GM19455 (cell line): ENCODE data around the gene ADGRG2.
"Not testable (repeated sequence)": the region's sequence is repeated elsewhere in the genome, so short reads cannot be mapped to it uniquely, and the experiment has no call there.

Experiments used
- ATAC-seq: cut with Tn5 transposase; IDR thresholded peaks from one replicate; pipeline ENCODE4 v1.9.1; 2021; ENCODE audit not compliant: unreplicated experiment

Gene ADGRG2

DNA sequence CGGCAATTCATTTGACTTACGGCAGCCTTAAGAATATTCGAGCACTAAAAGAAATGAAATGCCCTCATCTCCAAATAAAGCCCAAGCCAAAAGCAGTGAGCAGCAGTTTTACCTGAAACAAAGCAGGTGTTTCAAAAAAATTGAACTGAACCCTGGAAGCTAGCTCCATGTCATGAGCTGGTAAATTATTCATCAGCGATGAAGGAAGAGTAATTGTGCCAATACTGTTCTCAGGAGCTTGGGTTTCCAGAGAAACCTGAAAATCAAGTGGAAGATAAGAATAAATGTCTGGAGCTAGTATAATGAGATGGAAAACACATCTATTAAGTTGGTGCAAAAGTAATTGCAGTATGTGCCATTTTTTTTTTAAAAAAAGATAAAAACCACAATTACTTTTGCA lies 114.4 kb downstream of the ADGRG2 start:
- no peak for ATAC-seq

DNA sequence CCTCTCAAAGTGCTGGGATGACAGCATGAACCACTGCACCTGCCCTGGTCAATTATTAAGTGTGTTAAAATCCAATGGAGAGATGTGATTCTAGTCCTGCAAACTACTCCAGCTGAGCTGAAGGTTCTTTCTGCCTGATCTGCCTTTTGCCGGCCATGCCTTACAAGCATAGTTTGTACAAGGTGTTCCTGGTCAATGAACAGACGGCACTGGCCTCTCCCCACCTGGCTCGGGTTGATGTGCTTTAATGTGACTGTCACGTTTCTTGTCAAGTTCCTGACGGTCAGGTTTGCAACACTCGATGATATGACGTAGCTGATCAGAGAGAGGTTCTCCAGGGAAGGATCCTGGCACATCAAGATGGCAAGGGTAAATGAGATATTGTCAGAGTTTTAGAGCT lies 115.3 kb downstream of the ADGRG2 start:
- no peak for ATAC-seq

DNA sequence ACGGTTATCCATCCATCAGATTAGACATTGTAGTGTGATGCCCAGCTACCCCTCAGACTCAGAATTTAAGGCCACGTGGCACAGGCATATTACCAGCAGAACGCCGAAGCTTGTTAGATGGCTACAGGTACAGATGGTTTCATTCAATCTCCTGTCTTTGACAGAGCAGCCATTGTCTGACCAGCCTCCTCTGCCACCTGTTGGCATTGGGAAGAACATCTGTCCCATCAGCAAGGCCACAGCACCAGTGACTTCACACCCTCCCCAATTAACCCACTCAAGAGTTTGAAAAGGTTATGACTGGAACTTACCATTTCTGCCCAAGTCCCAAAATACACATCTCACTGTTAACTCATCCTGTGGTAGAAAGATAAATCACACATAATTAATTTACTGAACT lies 116.4 kb downstream of the ADGRG2 start:
- ATAC-seq, result no peak

DNA sequence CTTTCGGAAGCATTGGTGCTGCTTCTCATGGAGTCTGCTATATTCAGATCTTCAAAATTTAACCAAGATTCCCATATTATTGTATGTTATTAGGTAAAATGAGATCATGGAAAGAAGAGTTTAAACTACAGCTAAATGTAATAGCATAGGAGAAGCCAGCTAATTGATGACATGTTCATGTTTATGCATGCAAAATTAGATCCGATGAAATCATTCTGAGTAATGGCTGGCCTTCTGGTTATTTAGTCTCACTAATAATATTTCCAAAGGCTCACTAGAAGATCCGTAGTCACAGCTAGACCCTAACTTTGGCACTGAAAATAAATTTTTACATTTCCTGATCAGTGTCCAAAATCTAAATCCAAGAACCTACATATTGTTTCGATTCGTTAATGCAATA lies 118.5 kb downstream of the ADGRG2 start:
- ATAC-seq, result no peak

DNA sequence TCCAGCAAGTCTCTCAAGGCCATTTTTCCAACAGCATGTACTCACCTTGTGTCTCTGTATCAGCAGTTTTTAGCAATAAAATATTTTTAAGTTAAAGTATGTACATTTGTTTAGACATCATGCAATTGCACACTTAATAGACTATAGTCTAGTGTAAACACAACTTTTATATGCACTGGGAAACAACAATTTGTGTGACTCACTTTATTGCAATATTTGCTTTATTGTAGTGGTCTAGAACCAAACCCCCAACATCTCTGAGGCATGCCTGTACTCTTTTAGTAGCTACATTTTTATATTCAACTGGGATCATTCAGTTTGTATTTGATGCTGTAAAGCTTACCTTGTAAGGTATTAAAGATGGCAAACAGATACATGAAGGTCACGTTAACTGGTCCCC lies 123.6 kb downstream of the ADGRG2 start:
- no peak for ATAC-seq

DNA sequence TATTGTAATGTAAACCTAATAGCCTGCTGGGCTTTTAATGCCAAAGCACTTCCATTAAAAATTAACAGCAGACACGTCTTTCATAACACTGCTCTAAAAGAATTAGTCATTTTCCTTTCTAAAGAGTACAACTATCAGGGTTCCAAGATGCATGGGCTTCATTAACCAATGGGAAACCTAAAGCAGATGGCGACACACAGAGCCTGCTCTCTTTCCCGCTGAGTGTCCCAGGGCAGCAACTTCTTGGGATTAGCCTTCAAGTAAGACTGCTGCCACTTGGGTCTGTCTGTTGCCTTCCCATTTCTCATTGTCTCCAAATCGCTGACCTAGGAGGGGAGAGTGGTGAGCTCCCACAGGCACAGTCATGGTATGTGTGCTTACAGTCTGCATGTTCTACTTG lies 124.4 kb downstream of the ADGRG2 start:
- no peak for ATAC-seq

DNA sequence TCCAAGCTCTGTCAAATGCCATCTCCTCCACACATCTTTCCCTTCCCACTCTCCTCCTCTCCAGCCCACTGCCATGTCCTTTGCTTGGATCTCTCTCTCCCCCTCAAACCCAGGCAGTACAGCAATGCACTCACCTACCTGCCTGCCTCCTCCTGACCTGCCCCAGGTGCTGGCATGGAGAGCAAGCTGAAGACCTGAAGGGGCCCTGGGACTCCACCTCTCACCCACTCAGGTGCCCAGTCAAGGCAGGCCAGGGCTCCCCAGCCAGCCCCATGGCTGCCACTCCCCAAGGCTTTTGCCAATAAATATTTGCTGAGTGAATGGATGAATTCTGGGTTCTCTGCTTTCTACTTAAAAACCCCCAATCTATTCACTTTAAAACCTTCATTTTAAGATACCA lies 125.7 kb downstream of the ADGRG2 start:
- no peak for ATAC-seq

DNA sequence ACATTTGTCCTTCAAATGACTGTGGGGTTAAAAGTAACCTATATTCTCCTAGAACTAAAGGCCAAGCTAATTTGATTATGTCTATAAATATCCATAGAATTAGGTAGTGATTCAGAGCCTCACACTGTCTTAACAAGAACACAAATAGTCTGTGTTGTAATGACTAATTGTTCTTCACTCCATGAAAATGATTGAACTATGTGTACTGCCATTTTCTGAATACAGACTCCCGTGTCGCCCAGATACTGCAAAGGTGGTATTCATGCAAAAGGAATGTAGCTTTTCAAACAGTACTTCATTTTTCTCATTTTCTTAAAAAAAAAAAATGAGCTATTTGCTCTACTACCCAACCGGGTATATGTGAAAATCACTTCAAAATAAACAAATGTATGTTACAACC lies 127.0 kb downstream of the ADGRG2 start:
- ATAC-seq, result no peak

DNA sequence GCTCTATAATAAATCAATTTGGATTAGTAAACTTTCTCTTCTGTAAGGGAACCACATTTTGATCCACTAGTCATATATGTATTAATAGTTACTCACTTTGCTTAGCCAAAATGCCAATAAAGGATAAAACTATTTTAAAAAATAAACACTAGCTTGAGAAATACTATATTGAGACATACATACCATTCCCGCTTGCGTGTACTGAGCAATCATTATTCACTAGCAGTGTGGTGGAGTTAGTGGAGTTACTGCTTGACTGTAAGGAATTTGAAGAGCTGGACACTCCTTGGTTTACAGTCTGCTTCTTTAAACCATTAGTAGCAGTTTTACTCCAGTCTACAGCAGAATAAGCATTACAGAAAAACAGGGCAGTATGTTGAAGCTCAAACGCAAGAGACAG lies 127.6 kb downstream of the ADGRG2 start:
- no peak for ATAC-seq

DNA sequence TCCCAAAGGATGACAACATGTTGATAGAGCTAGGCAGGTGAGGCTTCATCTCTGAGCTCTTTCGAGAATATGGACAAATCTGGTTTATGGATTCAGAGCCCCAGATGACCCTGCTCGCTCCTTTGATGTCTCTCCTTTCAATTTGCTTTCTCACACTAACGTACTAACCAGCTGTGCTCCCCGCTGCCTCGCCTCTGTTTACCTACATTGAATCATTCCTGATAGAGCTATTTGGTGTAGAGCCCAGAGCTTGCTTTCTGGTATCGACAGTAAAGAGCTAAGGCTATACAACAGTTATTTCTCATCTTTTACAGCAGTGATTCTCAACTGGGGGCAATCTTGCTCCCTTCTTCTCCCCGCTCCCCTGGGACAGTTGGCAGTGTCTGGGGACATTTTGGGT lies 129.4 kb downstream of the ADGRG2 start:
- no peak for ATAC-seq

DNA sequence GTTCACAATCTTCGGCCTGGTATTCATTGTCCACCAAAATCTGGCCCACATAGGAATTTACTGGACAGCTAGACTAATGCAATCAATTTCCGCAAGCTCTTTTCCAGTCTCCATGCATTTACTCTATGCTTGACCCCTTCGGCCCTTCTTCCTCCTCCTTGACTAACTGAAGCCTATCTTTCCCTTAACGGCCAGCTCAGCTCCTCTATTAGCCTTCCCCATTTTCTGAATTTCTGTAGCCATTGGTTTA lies 137.2 kb downstream of the ADGRG2 start:
- no peak for ATAC-seq

DNA sequence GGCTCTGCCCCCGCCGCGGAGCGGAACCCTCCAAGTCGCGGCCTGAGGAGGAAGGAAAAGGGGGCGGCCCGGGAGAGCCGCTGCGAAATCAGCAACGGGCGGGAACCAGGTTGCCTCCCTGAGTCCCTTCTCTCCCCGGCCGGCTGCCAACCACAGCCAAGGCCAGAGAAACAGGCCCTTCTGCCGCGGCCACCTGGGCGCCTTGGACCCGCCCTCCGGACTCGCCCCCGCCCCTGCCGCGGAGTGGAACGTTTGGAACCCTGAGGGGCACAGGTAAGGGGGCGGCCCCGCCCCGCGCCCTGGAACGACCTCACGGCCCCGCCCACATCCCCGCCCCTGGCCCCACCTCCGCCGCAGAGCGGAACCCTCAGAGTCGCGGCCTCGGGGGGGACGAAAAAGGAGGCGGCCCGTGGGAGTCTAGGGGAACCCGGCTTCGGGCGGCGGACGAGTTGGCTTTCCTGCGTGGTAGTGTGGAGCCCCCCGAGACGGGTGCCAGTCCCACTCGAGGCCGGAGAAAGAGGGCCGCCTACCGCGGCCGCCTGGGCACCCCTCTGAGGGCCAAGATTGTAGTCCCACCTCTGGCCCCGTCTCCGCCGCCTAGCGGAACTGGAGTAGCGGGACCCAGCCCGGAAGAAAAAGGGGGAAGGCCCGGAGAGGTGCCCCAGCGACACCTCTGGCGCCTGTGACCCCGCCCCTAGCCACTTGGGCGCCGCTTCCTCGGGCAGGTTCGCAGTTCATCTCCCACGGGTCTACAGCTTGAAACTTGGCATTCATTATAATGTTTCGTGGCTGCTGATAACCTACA lies 137.7 kb downstream of the ADGRG2 start:
- ATAC-seq, result peak; percentile 89

DNA sequence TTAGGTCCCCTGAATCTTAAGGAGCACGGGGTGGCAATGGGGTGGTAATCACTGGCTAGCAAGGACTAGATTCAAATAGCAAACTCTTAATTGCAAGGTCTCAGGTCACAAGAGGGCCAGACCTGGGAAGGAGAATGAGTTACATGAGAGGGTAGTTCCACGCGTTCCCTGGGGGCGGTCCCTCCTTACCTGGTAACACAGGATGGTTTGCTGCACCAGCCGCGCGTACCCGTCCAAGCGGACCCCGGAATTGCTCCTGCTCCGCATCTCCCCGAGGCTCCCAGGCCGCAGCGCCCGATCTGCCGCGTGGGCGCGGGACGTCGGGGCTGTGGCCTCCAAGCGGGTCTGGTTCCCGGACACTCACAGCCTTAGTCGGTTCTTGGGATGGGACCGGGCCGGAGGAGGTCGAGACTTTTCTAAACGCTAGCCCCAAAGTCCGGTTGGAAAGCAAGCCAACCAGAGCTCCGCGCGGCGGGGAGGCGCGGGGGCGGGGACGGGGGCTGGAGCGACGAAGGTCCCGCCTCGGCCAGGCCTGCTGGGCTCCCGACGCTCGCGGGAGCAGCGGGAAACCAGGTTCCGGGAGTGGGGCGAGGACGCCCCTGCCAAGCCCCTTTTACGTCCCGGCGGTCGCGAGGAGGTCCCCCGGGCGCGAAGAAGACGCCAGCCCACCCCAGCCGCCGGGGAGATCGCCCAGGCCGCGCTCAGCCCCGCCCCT lies 138.4 kb downstream of the ADGRG2 start, which contains the start of gene PHKA2:
Gene PHKA2 (minus strand): TSS at position 449 of the 715 bp plus-strand sequence. CDS start 182 bp downstream, at position 267.
- peak; percentile 51 for ATAC-seq

DNA sequence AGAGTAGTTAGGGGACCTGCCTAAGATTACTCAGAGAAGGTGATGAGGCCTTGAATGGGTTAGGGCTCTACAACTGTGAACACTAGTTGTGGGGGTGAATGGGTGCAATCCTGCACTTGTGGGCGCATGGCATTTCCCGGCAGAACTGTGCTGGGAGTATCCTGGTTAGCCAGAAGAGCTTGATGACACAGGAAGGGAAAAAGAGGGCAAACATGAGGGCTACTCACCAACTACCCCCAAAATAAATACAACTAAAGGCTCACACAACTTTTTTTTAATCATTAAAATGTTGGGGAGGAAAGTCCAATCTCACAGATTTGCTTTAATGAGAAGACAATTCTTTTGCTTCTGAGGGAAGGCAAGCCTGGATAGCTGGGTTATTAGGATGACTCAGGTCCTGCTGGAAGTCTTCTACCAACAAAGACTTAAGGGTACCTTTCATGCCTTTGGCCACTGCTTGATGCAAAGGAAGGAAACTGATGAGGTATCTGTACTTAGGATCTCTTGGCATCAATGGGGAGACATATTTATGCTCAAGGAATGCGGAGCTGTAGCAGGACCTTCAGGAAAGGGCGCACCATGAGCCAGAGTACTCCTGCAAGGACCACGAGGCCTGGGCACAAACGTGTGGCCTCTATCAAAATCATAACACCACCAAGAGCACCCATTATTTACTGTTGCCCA lies 141.0 kb downstream of the ADGRG2 start:
- ATAC-seq, result no peak

DNA sequence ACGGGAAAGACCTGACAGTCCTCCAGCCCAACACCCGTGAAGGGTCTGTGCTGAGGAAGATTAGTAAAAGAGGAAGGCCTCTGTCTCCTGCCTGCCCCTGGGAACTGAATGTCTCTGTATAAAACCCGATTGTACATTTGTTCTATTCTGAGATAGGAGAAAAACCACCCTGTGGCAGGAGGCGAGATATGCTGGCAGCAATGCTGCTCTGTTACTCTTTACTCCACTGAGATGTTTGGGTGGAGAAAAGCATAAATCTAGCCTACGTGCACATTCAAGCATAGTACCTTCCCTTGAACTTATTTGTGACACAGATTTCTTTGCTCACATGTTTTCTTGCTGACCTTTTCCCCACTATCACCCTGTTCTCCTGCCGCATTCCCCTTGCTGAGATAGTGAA lies 142.0 kb downstream of the ADGRG2 start:
- ATAC-seq, result not testable (repeated sequence)

DNA sequence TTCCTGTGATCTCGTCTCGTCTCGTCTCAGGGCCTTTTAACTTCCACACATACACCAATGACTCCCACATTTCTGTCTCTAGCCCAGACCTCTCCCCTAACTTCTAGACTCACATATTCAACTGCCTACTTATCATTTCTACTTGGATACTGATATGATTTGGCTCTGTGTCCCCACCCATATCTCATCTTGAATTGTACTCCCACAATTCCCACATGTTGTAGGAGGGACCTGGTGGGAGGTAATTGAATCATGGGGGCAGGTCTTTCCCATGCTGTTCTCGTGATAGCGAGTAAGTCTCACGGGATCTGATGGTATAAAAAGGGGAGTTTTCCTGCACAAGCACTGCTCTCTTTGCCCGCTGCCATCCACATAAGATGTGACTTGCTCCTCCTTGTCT lies 147.3 kb downstream of the ADGRG2 start:
- no peak for ATAC-seq

DNA sequence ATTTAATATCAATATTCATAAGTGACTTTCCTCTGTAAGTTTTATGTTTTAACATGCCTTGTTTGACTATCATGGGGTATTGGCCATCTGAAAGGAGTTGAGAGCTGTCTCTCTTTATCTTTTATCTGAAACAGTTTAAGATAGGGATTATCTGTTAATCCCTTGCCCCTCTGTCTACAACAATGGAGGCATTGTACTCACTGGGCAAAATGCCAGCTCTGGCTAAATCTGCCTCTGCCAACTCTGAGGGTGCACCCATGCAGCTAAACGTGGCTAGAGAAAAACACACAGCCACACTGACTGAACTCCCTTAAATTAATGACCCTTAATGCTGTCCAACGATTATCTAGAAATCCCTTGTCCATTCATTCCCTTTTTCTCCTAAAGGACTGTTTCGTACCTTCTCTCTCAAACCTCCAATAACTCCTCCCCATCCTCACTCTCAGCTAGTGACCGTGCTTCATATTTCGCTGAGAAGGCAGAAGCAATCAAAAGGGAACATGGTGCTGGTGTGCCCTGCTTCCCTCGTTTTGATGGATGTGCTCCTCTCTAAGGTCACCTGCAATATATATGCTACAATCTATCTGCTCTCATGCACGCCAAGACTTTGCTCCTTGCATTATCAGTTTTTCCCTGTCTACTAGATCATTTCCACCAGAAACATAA lies 148.6 kb downstream of the ADGRG2 start:
- ATAC-seq, result no peak

DNA sequence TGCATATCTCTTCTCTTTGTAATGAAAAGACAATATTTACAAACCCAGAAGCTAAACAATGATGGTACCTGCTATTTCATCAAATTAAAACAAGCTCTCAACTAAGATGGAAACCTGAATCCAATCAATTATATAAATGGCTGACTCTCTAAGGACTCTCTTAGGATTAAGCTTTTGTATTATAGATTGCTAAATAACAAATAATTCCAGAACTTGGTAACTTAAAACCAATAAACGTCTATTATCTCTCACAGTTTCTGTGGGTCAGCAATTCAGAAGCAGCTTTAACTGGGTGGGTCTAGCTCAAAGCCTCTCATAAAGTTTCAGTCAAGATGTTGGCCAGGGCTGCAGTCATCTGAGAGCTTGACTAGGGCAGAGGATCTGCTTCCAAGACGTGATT lies 150.8 kb downstream of the ADGRG2 start:
- no peak for ATAC-seq

DNA sequence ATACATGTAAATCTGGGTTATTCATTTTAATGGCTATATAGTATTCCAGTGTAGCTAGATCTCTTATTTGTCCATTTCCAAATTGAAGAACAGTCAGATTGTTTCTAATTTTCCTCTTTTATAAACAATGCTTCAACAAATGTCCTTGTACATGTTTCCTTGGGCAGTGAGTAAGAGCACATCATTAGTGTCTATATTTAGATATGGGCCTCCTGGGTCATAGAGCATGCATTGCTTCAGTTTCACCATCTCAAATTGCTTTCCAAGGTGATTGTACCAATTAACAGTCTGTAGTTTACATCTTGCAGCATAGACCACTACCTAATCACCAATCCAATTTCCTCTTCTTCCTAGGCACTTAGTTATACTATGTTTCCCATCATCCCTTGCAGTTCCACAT lies 151.8 kb downstream of the ADGRG2 start:
- no peak for ATAC-seq

DNA sequence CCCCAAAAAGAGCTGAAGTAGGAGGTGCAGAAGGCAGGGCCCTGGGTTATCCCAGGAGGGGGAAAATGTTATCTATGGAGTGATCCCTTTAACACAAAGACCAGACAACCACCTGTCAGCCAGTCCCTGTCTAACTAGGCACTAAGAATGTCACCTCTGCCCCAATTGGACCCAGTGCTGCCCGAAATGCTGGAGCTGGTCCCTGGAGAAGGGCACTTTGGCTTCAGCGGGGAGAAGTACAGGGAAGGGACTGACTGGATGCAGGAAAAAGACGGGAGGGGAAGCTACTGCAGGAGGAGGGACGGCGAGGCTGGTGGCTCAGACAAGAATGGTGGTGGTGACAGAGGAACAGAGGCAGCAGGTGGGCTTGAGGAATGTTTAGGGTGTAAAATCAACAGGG lies 155.6 kb downstream of the ADGRG2 start:
- no peak for ATAC-seq

DNA sequence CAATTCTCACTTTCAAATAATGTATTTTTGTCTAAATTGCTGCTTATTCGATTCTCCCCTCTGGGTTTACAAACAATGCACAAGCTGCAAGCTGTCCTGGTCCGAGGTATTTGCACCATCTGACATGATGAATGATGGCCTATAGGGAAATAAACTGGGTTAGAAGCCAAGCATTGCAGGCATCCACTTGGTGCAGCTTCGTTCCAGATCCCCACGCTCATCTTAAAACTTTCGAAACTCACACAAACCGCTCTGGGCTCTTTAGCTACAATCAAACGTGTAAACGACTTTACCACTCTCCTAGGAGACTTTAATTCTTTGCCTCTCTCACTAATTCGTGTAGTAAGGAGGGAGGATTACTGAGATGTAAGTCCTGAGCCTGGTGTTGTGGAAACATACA lies 157.4 kb downstream of the ADGRG2 start:
- no peak for ATAC-seq

DNA sequence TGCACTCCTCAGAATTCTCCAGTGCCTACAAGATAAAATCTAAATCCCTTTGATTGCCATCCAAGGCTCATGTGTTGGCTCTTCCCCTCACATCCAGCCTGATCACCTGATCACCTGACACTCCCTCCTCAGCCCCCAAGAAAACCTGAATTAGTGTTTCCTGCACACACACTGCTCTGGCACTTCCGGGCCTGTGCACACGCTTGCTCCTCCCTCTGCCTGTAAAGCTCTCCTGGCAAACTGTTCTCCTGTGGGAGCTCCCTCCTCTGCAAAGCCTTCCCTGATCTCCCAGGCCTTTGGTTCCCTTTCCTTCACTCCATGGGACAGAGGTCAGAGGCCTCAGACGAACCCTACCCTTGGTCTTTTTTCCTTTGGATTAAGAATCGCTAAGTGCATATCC lies 158.2 kb downstream of the ADGRG2 start:
- no peak for ATAC-seq
